BLaER1 treated with 17β-estradiol and CSF1 and Interleukin-3, amounts not matched to agents 10 nM and 100 nM (cell line): ENCODE measurements around the gene SPINDOC.

ENCODE experiments used
- H3K27ac ChIP-seq, 11 experiments: shearing (Covaris generic); formaldehyde crosslinking; 2 replicates each; pipeline ENCODE4 v1.8.1; 2022
- H3K27me3 ChIP-seq, 11 experiments: shearing (Covaris generic); formaldehyde crosslinking; 2 replicates each; pipeline ENCODE4 v1.8.1; 2022
- H3K36me3 ChIP-seq, 11 experiments: shearing (Covaris generic); formaldehyde crosslinking; 2 replicates each; pipeline ENCODE4 v1.8.1; 2022
- H3K4me1 ChIP-seq, 10 experiments: shearing (Covaris generic); formaldehyde crosslinking; 2 replicates each; pipeline ENCODE4 v1.8.1; 2022
- H3K4me2 ChIP-seq, 11 experiments: shearing (Covaris generic); formaldehyde crosslinking; 2 replicates each; pipeline ENCODE4 v1.8.1; 2022
- H3K4me3 ChIP-seq, 10 experiments: shearing (Covaris generic); formaldehyde crosslinking; 2 replicates each; pipeline ENCODE4 v1.8.1; 2022
- H3K9ac ChIP-seq, 11 experiments: shearing (Covaris generic); formaldehyde crosslinking; 2 replicates each; pipeline ENCODE4 v1.8.1; 2022
- H3K9me3 ChIP-seq, 11 experiments: shearing (Covaris generic); formaldehyde crosslinking; replicated peaks in 1 of 11; 2 replicates each; pipeline ENCODE4 v1.8.1; 2022
- H4K20me1 ChIP-seq, 11 experiments: shearing (Covaris generic); formaldehyde crosslinking; 2 replicates each; pipeline ENCODE4 v1.8.1; 2022
- Cebpa-rat ChIP-seq, 11 experiments: shearing (Covaris generic); IDR thresholded peaks; 2 replicates each; pipeline ENCODE4 v1.8.1; 2022

Gene SPINDOC, protein sequence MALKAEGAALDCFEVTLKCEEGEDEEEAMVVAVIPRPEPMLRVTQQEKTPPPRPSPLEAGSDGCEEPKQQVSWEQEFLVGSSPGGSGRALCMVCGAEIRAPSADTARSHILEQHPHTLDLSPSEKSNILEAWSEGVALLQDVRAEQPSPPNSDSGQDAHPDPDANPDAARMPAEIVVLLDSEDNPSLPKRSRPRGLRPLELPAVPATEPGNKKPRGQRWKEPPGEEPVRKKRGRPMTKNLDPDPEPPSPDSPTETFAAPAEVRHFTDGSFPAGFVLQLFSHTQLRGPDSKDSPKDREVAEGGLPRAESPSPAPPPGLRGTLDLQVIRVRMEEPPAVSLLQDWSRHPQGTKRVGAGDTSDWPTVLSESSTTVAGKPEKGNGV

DNA sequence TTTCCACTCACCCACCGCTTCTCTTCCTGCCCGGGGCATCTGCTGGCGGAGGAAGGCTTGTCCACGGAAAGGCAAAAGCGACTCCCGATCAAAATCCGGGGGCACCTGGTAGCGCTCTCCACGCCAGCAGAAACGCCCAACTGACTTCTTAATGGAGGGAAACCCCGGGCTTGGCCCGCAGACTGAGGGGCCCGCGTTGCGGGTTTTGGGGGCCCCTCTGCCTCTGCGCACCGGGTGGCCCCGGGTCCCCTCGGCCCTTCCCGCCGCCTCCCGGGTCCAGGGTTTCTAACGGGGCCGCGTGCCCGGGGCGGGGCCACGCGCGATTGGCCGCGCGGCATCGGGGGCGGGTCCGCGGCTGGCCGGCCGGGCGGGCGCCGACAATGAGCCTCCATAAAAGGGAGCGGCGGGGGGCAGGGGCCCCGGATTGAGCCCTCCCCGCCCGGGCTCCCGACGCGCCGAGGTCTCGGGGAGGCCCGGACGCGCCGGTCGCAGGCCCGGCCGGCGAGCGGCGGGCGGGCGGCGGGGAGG, at the start of gene SPINDOC:
Gene SPINDOC, plus strand, starts transcription at position 422 of the 528 bp plus-strand sequence. CDS start 231 bp downstream, outside the sequence.
- Histone ChIP-seq H3K4me3 (peak within 1 kb of the TSS; percentile 80 to 99 (median 95)), H3K9me3 (no peaks in the 10 kb centered on the region), H4K20me1 (peaks cover 39 to 46% (median 43%) of the 10 kb centered on the region in 11 experiments; a peak in 21 of 22 replicates), H3K9ac (peak within 1 kb of the TSS; percentile 84 to 97 (median 90)), H3K4me2 (peak within 1 kb of the TSS; percentile 88 to 99 (median 96)), H3K27ac (peak within 1 kb of the TSS; percentile 35 to 92 (median 85); a peak in 21 of 22 replicates), H3K27me3 (no peaks in the 10 kb centered on the region), H3K36me3 (peaks cover 8 to 37% (median 32%) of the 10 kb centered on the region in 11 experiments), H3K4me1 (peaks cover 32 to 60% (median 44%) of the 10 kb centered on the region in 10 experiments)
- TF ChIP-seq Cebpa-rat (IDR thresholded peaks at IDR 0.05): no peak

DNA sequence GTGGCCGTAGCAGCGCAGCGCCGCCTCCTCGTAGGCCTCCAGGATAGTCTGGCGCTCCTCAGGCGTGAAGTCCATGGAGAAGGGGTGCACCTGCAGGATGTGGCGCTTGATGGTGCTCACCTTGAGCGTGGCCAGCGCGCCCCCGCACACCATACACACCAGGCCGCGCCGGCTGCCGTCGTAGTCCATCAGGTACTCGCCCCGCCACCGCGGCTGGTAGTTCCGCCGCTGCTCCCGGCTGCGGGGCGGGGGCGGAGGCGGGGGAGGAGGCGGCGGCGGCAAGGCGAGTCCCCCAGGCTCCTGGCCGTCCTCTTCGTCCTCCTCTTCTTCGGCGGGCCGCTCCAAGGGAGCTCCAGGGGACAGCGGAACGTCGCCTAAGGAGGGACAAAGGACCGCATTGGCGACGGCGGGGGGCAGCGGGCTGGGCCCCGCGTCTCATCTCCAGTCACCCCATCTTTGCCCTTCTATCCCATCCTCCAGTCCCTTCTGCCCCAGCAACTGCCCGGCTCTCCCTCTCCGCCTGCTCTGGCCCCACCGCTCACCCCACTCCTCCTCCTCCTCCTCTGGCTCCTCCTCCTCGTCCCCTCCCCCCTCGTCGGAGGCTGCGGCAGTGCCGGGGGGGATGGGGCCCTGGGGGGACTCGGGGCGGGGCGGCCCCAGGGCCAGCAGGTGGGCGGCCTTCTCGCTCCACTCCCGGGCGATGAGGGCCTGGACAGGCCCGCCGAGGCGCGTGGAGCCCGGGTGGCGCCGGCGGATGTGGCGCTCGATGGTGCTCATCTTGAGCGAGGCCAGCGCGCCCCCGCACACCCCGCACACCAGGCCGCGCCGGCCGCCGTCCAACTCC, 49.5 kb upstream of the SPINDOC start:
- Histone ChIP-seq H4K20me1 (peaks cover 0 to 89% (median 78%) of the 10 kb centered on the region in 11 experiments; a peak in 20 of 22 replicates), H3K4me1 (peaks cover 20 to 28% (median 28%) of the 10 kb centered on the region in 10 experiments), H3K27ac (no peak overlapping the region), H3K9ac (no peak overlapping the region), H3K4me3 (no peak overlapping the region), H3K27me3 (peaks cover 0 to 2% (median 0%) of the 10 kb centered on the region in 11 experiments; a peak in 4 of 22 replicates), H3K36me3 (peaks cover 25 to 74% (median 72%) of the 10 kb centered on the region in 11 experiments), H3K4me2 (no peak overlapping the region), H3K9me3 (no peaks in the 10 kb centered on the region)
- no peak for TF ChIP-seq Cebpa-rat (IDR thresholded peaks at IDR 0.05)

GRCh38 chr11:63764340-63764678, 48.9 kb upstream of the SPINDOC start:
- Histone ChIP-seq H4K20me1 (peaks cover 0 to 84% (median 77%) of the 10 kb centered on the region in 11 experiments; a peak in 20 of 22 replicates), H3K4me2 (no peak overlapping the region), H3K36me3 (peaks cover 21 to 69% (median 66%) of the 10 kb centered on the region in 11 experiments), H3K4me3 (no peak overlapping the region), H3K27me3 (peaks cover 2 to 8% (median 4%) of the 10 kb centered on the region in 11 experiments), H3K9ac (no peak overlapping the region; a peak in 1 of 22 replicates), H3K27ac (no peak overlapping the region), H3K9me3 (no peaks in the 10 kb centered on the region), H3K4me1 (peaks cover 21 to 30% (median 28%) of the 10 kb centered on the region in 10 experiments)
- TF ChIP-seq Cebpa-rat (IDR thresholded peaks at IDR 0.05): no peak

DNA sequence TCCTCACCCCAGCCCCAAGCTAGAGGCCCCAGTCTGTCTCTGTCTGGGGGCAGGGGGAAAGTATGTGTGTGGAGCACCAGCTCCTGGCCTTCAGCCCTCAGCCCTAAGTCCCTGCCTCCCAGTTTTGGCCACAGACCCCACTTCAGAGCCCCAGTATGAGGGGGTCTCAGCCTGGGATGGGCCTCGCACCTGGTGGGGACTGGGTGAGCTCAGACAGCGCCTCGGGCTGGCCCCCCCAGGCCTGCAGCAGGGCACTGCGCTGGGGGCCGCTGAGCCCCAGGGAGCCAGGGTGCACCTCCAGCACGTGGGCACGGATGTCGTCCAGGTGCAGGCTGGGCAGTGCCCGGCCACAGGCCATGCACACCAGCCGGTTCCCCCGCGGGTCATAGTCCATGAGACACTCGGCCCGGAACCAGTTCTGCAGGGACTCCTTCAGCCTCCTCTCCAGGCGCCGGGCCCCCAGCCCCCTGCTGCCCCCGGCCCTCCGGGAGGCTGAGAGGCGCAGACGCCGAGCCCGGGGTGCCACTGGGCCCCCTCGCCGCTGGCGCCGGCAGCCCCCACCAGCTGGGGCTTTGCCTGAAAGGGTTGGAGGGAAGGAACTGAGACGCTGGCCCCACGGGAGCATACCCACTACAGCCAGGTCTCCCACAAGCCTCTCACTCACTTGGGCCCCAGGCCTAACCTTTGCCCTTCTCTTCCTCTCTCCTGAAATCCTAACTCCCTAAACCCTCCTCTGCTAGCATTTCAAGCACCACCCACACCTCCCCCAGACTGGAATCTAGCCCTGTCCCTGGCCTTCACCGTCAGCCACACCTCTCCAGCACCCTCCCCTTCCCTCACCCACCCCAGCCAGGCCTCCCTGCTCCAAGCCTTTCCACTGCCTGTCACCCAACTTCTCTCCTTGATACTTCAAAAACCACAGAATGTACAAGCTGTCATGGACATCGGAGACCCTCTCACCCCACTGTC, 48.3 kb upstream of the SPINDOC start:
- Histone ChIP-seq H3K36me3 (peaks cover 18 to 65% (median 59%) of the 10 kb centered on the region in 11 experiments), H3K4me1 (peaks cover 25 to 36% (median 34%) of the 10 kb centered on the region in 10 experiments), H3K9me3 (no peaks in the 10 kb centered on the region), H4K20me1 (peaks cover 0 to 87% (median 74%) of the 10 kb centered on the region in 11 experiments; a peak in 20 of 22 replicates), H3K27ac (peak overlapping the region in 4 of 11 experiments; percentile 14 to 32 (median 20); a peak in 4 of 22 replicates), H3K4me3 (no peak overlapping the region), H3K9ac (peak overlapping the region in 10 of 11 experiments; percentile 16 to 92 (median 55); a peak in 12 of 22 replicates), H3K27me3 (peaks cover 8 to 14% (median 10%) of the 10 kb centered on the region in 11 experiments), H3K4me2 (peak overlapping the region in 9 of 11 experiments; percentile 93 to 100 (median 98); a peak in 18 of 22 replicates)
- no peak for TF ChIP-seq Cebpa-rat (IDR thresholded peaks at IDR 0.05)

DNA sequence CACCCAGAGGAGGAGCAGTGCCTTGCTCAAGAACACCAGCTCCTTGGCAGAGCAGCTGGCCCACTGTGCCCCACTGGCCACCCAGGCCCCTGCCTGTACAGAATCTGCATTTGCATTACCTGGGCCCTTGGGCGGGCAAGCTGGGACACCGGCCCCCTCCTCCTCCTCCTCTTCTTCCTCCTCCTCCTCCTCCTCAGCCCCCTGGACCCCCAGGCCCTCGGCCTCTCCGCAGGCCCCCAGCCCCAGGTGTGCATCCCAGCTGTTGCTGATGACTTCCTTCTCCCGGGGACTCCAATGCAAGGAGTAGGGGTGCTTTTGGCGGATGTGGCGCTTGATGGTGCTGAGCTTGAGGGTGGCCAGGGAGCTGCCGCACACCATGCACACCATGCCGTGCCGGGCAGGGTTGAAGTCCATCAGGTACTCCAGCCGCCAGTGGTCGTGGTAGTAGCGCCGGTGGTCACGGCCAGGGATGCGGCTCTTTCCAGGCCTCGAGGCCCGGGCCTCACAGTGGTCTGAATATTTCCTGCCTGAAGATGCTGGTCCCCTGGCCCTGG, 47.5 kb upstream of the SPINDOC start:
- peak overlapping the region in 10 of 11 experiments; percentile 31 to 94 (median 90); a peak in 14 of 22 replicates for H3K9ac ChIP-seq
- H4K20me1 ChIP-seq: peaks cover 0 to 84% (median 68%) of the 10 kb centered on the region in 11 experiments; a peak in 20 of 22 replicates
- TF ChIP-seq Cebpa-rat (IDR thresholded peaks at IDR 0.05): no peak
- H3K27me3 ChIP-seq: peaks cover 15 to 21% (median 18%) of the 10 kb centered on the region in 11 experiments
- H3K27ac ChIP-seq: peak overlapping the region in 4 of 11 experiments; percentile 11 to 89 (median 50); a peak in 1 of 22 replicates
- no peaks in the 10 kb centered on the region for H3K9me3 ChIP-seq
- peaks cover 10 to 58% (median 51%) of the 10 kb centered on the region in 11 experiments for H3K36me3 ChIP-seq
- peaks cover 25 to 39% (median 37%) of the 10 kb centered on the region in 10 experiments for H3K4me1 ChIP-seq
- peak overlapping the region in 10 of 11 experiments; percentile 83 to 100 (median 98); a peak in 20 of 22 replicates for H3K4me2 ChIP-seq
- 0 out of 20 replicates have a peak overlapping the region, but pooled peaks of 1 of the 10 experiments have one; percentile 95 for H3K4me3 ChIP-seq

DNA sequence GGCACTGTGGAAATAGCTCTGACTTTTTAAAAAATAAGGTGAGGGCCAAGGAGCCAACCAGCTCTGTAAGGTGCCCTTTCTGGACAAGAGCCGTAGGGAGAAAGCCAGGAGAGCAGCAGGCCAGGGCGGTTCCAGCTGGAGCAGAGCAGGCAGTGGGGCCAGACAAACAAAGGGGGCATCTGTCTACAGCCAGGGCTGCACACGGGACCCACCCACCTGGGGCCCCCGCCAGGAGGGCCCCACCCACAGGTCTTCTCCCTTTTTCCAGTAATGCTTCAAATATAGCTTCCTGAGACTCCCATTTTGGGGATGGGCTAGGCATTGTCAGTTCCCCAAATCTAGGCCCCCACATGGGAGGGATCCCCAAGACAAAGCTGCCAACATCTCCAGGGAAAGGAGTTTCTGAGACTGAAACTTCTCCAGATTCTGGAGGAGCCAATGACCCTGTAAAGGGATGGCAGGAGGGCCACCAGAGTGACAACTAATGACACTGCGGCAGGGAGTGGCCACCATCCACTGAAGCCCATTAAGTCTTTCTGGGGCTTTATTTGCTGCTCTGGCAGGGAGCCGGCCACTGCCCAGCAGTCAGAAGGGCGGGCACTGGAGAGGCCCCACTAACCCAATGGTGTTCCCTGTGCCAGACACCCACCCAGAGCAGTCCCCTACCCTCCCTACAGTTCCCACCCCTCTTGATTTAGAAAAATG, 46.6 kb upstream of the SPINDOC start:
- peak overlapping the region in 9 of 10 experiments; percentile 77 to 97 (median 95); a peak in 17 of 20 replicates for H3K4me3 ChIP-seq

More for the DNA sequence above, 46.6 kb upstream of the SPINDOC start:
- Histone ChIP-seq H3K4me2 (peak overlapping the region; percentile 67 to 100 (median 98)), H3K27ac (peak overlapping the region in 6 of 11 experiments; percentile 79 to 90 (median 87); a peak in 9 of 22 replicates), H3K9ac (peak overlapping the region; percentile 11 to 94 (median 90); a peak in 20 of 22 replicates), H4K20me1 (peaks cover 0 to 75% (median 59%) of the 10 kb centered on the region in 11 experiments; a peak in 19 of 22 replicates), H3K4me1 (peaks cover 25 to 39% (median 37%) of the 10 kb centered on the region in 10 experiments), H3K27me3 (peaks cover 15 to 29% (median 27%) of the 10 kb centered on the region in 11 experiments), H3K9me3 (no peaks in the 10 kb centered on the region), H3K36me3 (peaks cover 7 to 49% (median 42%) of the 10 kb centered on the region in 11 experiments; a peak in 21 of 22 replicates)
- no peak for TF ChIP-seq Cebpa-rat (IDR thresholded peaks at IDR 0.05)
